ENCODE measurements around the gene CRTAC1.

- TF ChIP-seq, protein P1, sequence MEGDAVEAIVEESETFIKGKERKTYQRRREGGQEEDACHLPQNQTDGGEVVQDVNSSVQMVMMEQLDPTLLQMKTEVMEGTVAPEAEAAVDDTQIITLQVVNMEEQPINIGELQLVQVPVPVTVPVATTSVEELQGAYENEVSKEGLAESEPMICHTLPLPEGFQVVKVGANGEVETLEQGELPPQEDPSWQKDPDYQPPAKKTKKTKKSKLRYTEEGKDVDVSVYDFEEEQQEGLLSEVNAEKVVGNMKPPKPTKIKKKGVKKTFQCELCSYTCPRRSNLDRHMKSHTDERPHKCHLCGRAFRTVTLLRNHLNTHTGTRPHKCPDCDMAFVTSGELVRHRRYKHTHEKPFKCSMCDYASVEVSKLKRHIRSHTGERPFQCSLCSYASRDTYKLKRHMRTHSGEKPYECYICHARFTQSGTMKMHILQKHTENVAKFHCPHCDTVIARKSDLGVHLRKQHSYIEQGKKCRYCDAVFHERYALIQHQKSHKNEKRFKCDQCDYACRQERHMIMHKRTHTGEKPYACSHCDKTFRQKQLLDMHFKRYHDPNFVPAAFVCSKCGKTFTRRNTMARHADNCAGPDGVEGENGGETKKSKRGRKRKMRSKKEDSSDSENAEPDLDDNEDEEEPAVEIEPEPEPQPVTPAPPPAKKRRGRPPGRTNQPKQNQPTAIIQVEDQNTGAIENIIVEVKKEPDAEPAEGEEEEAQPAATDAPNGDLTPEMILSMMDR (conservative IDR thresholded peaks at IDR 0.05; ENCODE audit: low read depth in 2 of 2) = no peak
- TF ChIP-seq POLR2AphosphoS5 (IDR thresholded peaks at IDR 0.05; ENCODE audit: low read depth) (no peak), EZH2 (IDR thresholded peaks at IDR 0.05; ENCODE audit: low read depth, unreplicated experiment) (no peak), EZH2phosphoT487 (IDR thresholded peaks at IDR 0.05; ENCODE audit: unreplicated experiment) (no peak)
- TF ChIP-seq, protein P2, sequence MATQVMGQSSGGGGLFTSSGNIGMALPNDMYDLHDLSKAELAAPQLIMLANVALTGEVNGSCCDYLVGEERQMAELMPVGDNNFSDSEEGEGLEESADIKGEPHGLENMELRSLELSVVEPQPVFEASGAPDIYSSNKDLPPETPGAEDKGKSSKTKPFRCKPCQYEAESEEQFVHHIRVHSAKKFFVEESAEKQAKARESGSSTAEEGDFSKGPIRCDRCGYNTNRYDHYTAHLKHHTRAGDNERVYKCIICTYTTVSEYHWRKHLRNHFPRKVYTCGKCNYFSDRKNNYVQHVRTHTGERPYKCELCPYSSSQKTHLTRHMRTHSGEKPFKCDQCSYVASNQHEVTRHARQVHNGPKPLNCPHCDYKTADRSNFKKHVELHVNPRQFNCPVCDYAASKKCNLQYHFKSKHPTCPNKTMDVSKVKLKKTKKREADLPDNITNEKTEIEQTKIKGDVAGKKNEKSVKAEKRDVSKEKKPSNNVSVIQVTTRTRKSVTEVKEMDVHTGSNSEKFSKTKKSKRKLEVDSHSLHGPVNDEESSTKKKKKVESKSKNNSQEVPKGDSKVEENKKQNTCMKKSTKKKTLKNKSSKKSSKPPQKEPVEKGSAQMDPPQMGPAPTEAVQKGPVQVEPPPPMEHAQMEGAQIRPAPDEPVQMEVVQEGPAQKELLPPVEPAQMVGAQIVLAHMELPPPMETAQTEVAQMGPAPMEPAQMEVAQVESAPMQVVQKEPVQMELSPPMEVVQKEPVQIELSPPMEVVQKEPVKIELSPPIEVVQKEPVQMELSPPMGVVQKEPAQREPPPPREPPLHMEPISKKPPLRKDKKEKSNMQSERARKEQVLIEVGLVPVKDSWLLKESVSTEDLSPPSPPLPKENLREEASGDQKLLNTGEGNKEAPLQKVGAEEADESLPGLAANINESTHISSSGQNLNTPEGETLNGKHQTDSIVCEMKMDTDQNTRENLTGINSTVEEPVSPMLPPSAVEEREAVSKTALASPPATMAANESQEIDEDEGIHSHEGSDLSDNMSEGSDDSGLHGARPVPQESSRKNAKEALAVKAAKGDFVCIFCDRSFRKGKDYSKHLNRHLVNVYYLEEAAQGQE (IDR thresholded peaks at IDR 0.05; ENCODE audit: unreplicated experiment) = no peak
Observed at GRCh38 chr10:98000346-98000745, 30.1 kb downstream of the CRTAC1 start.

Measured in GM23338 (cell line).